ENCODE measurements around the gene INTS13. TPM values are rescaled to one million over a fixed set of nuclear protein-coding genes. Genes with fewer than 3 reads are reported as not detected.
A peak's percentile ranks its signal among the peaks of the same experiment; 100 is the strongest.

The INTS13 gene
- total RNA-seq, 1 experiment from 2014 or later = 67.8 TPM

DNA sequence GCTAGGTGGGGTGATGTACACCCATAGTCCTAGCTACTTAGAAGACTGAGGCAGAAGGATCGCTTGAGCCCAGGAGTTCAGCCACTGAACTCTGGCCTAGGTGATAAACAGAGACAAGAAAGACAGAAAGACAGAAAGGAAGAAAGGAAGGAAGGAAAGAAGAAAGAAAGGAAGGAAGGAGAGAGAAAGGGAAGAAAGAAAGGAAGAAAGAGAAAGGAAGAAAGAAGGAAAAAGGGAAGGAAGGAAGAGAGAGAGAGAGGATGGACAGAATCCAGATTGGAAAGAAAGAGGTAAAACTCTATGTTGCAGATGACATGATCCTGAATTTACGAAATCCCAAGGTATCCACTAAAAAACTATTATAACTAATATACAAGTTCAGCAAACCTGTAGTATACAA lies 8.2 kb downstream of the INTS13 start:
- Mint-ChIP-seq H3K27ac (ENCODE audit: low read depth, unreplicated experiment) (peak overlapping the region; percentile 4), H3K9me3 (ENCODE audit: unreplicated experiment) (peaks cover 7% of the 10 kb centered on the region), H3K4me1 (ENCODE audit: insufficient read depth, unreplicated experiment) (peaks cover 17% of the 10 kb centered on the region), H3K27me3 (ENCODE audit: insufficient read depth, unreplicated experiment) (no peaks in the 10 kb centered on the region), H3K36me3 (ENCODE audit: insufficient read depth, unreplicated experiment) (peaks cover 61% of the 10 kb centered on the region), H3K4me3 (ENCODE audit: unreplicated experiment) (no peak overlapping the region)
- no peak for DNase-seq (ENCODE audit: unreplicated experiment)
- CTCF ChIA-PET = interaction anchor here (1.0 kb wide), 1 partner anchor 213 kb away, joined by 3 read pairs; no protein-coding TSS in a partner anchor
- intact Hi-C loops (cut with micrococcal nuclease) = no loop called here
- TF ChIP-seq, protein P1, sequence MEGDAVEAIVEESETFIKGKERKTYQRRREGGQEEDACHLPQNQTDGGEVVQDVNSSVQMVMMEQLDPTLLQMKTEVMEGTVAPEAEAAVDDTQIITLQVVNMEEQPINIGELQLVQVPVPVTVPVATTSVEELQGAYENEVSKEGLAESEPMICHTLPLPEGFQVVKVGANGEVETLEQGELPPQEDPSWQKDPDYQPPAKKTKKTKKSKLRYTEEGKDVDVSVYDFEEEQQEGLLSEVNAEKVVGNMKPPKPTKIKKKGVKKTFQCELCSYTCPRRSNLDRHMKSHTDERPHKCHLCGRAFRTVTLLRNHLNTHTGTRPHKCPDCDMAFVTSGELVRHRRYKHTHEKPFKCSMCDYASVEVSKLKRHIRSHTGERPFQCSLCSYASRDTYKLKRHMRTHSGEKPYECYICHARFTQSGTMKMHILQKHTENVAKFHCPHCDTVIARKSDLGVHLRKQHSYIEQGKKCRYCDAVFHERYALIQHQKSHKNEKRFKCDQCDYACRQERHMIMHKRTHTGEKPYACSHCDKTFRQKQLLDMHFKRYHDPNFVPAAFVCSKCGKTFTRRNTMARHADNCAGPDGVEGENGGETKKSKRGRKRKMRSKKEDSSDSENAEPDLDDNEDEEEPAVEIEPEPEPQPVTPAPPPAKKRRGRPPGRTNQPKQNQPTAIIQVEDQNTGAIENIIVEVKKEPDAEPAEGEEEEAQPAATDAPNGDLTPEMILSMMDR (IDR thresholded peaks at IDR 0.05; ENCODE audit: unreplicated experiment) = no peak
- POLR2A ChIA-PET = no interaction called here
- BruUV-seq (replicated peaks) = no TSS peak

DNA sequence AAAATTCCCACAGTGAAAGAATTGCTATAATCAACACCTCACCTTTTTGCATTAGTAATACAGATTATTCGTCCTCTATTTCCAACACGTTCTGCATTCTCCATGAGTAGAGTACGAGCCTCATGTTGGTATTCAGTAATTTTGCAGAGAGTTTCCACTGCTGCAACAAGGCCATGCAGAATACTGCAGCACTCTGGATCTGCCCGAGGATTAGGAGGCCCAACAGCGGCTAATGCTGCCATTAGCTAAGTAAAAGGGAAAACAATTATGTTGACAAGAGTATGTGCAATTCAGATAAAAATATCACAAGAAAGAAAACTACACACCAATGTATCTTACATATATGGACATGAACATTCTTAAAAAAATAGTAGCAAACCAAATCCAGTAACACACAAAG lies 9.1 kb downstream of the INTS13 start:
- ChIA-PET POLR2A (interaction anchor here (1.6 kb wide), 1 partner anchor 10 kb away, joined by 4 read pairs; no protein-coding TSS in a partner anchor), CTCF (interaction anchor here (0.6 kb wide), 1 partner anchor 64 kb away, joined by 4 read pairs; no protein-coding TSS in a partner anchor)
- Mint-ChIP-seq H3K4me1 (ENCODE audit: insufficient read depth, unreplicated experiment) (peaks cover 14% of the 10 kb centered on the region), H3K27ac (ENCODE audit: low read depth, unreplicated experiment) (no peak overlapping the region), H3K36me3 (ENCODE audit: insufficient read depth, unreplicated experiment) (peaks cover 70% of the 10 kb centered on the region), H3K27me3 (ENCODE audit: insufficient read depth, unreplicated experiment) (no peaks in the 10 kb centered on the region), H3K4me3 (ENCODE audit: unreplicated experiment) (no peak overlapping the region), H3K9me3 (ENCODE audit: unreplicated experiment) (peaks cover 7% of the 10 kb centered on the region)
- intact Hi-C loops (cut with micrococcal nuclease) = no loop called here
- BruUV-seq (replicated peaks) = no TSS peak
- DNase-seq (ENCODE audit: unreplicated experiment) = no peak
- TF ChIP-seq, protein P1 (IDR thresholded peaks at IDR 0.05; ENCODE audit: unreplicated experiment) = no peak

- ChIA-PET CTCF (no interaction called here), POLR2A (no interaction called here)
- TF ChIP-seq, protein P1 (IDR thresholded peaks at IDR 0.05; ENCODE audit: unreplicated experiment) = no peak
- H3K36me3 Mint-ChIP-seq (ENCODE audit: insufficient read depth, unreplicated experiment) = peaks cover 78% of the 10 kb centered on the region
- H3K9me3 Mint-ChIP-seq (ENCODE audit: unreplicated experiment) = no peaks in the 10 kb centered on the region
- no TSS peak for BruUV-seq (replicated peaks)
- no peaks in the 10 kb centered on the region for H3K27me3 Mint-ChIP-seq (ENCODE audit: insufficient read depth, unreplicated experiment)
- H3K4me1 Mint-ChIP-seq (ENCODE audit: insufficient read depth, unreplicated experiment) = peaks cover 11% of the 10 kb centered on the region
- intact Hi-C loops (cut with micrococcal nuclease) = no loop called here
- no peak for DNase-seq (ENCODE audit: unreplicated experiment)
- H3K4me3 Mint-ChIP-seq (ENCODE audit: unreplicated experiment) = no peak overlapping the region
- no peak overlapping the region for H3K27ac Mint-ChIP-seq (ENCODE audit: low read depth, unreplicated experiment)
Measured at GRCh38 chr12:26921886-26922285, 15.9 kb downstream of the INTS13 start.

- peaks cover 11% of the 10 kb centered on the region for H3K4me1 Mint-ChIP-seq (ENCODE audit: insufficient read depth, unreplicated experiment)
- POLR2A ChIA-PET = interaction anchor here (1.0 to 1.4 kb wide), 3 partner anchors 9 to 18 kb away, joined by 3 to 4 read pairs (median 4); no protein-coding TSS in a partner anchor
- no peaks in the 10 kb centered on the region for H3K27me3 Mint-ChIP-seq (ENCODE audit: insufficient read depth, unreplicated experiment)
- intact Hi-C loops (cut with micrococcal nuclease) = no loop called here
- no TSS peak for BruUV-seq (replicated peaks)
- no peak for DNase-seq (ENCODE audit: unreplicated experiment)
- CTCF ChIA-PET = interaction anchor here (0.6 to 1.4 kb wide), 4 partner anchors 15 to 94 kb away, joined by 3 to 4 read pairs (median 4); partner anchors contain the start of genes ITPR2 and TM7SF3
- no peaks in the 10 kb centered on the region for H3K9me3 Mint-ChIP-seq (ENCODE audit: unreplicated experiment)
- H3K36me3 Mint-ChIP-seq (ENCODE audit: insufficient read depth, unreplicated experiment) = peaks cover 76% of the 10 kb centered on the region
- H3K4me3 Mint-ChIP-seq (ENCODE audit: unreplicated experiment) = no peak overlapping the region
- TF ChIP-seq, protein P1 (IDR thresholded peaks at IDR 0.05; ENCODE audit: unreplicated experiment) = no peak
- H3K27ac Mint-ChIP-seq (ENCODE audit: low read depth, unreplicated experiment) = peak overlapping the region; percentile 39
Measured at GRCh38 chr12:26919216-26919555, 18.6 kb downstream of the INTS13 start.
